GM18867 (cell line): Measurements from ENCODE around the gene VEGFA.

Experiments used
- ATAC-seq: cut with Tn5 transposase; IDR thresholded peaks from one replicate; pipeline ENCODE4 v1.9.1; 2021; ENCODE audit warnings: mild to moderate bottlenecking, moderate library complexity; ENCODE audit not compliant: unreplicated experiment

The VEGFA gene

GRCh38 chr6:43782764-43783513, 12.9 kb downstream of the VEGFA start:
- ATAC-seq, result no peak

- no peak for ATAC-seq
These were observed 14.2 kb downstream of the VEGFA start for GRCh38 chr6:43784049-43784855.

GRCh38 chr6:43785220-43785752, 15.3 kb downstream of the VEGFA start:
- ATAC-seq, result no peak

GRCh38 chr6:43785904-43786303, 15.9 kb downstream of the VEGFA start:
- no peak for ATAC-seq

GRCh38 chr6:43786664-43787329, 16.8 kb downstream of the VEGFA start:
- ATAC-seq, result no peak

- ATAC-seq, result no peak
These were observed 18.3 kb downstream of the VEGFA start for GRCh38 chr6:43788301-43788700.

- ATAC-seq, result no peak
These were observed 19.4 kb downstream of the VEGFA start for GRCh38 chr6:43789447-43789846.

- no peak for ATAC-seq
These were observed 20.0 kb downstream of the VEGFA start for GRCh38 chr6:43790031-43790430.

- ATAC-seq, result no peak
These were observed 21.9 kb downstream of the VEGFA start for GRCh38 chr6:43791745-43792422.

- no peak for ATAC-seq
These were observed 23.3 kb downstream of the VEGFA start for GRCh38 chr6:43793154-43793874.

- ATAC-seq, result no peak
These were observed 23.8 kb downstream of the VEGFA start for GRCh38 chr6:43793875-43794242.

GRCh38 chr6:43795421-43795820, 25.4 kb downstream of the VEGFA start:
- no peak for ATAC-seq

GRCh38 chr6:43796168-43796567, 26.2 kb downstream of the VEGFA start:
- ATAC-seq, result no peak

GRCh38 chr6:43796903-43797890, 27.2 kb downstream of the VEGFA start:
- no peak for ATAC-seq

GRCh38 chr6:43797919-43798318, 27.9 kb downstream of the VEGFA start:
- ATAC-seq, result no peak

GRCh38 chr6:43798688-43799444, 28.9 kb downstream of the VEGFA start:
- ATAC-seq, result peak; percentile 71

GRCh38 chr6:43799551-43800297, 29.7 kb downstream of the VEGFA start:
- no peak for ATAC-seq

GRCh38 chr6:43800298-43800623, 30.2 kb downstream of the VEGFA start:
- ATAC-seq, result no peak
